HG02852 (cell line): ENCODE data around the gene C1orf210.
A peak's percentile ranks its signal among the peaks of the same experiment; 100 is the strongest.

Experiments used
- ATAC-seq: cut with Tn5 transposase; IDR thresholded peaks from one replicate; pipeline ENCODE4 v1.9.1; 2021; ENCODE audit warnings: mild to moderate bottlenecking, moderate library complexity; ENCODE audit not compliant: unreplicated experiment

Gene C1orf210

DNA sequence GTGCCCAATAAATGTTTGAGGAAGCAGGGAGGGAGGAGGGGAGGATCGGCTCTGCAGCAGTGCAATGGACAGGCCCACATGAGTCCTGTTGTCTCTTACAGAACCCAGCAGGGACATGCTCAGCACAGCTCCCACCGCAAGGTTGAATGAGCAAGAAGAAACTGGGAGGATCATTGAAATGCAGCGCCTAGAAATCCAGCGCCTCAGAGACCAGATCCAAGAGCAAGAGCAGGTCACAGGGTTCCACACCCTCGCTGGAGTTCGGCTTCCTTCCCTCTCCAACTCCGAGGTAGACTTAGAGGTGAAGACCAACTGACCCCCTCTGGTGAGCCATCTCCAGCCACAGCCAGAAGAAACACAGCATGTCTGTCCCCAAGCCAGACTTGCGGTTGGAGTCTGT, 31.5 kb downstream of the C1orf210 start:
- no peak for ATAC-seq

DNA sequence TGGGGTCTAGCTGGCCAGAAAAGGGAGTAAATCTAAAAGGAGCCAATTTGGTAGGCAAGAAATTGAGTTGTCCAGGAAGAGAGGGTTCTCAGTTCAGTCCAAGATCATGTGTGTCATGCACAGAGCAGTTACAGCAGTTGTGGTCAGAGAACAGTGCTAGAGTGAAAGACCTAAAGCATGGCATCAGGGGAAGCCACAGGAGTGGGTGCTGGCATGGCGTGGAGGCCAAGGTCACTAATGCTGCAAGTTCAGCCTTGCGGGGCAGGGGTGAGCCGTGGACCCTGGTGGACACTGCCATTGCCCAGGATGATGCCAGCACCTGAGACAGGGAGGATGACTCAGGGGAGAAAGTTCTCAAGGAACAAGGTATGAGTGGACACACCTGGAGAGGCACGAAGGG, 32.2 kb downstream of the C1orf210 start:
- no peak for ATAC-seq

DNA sequence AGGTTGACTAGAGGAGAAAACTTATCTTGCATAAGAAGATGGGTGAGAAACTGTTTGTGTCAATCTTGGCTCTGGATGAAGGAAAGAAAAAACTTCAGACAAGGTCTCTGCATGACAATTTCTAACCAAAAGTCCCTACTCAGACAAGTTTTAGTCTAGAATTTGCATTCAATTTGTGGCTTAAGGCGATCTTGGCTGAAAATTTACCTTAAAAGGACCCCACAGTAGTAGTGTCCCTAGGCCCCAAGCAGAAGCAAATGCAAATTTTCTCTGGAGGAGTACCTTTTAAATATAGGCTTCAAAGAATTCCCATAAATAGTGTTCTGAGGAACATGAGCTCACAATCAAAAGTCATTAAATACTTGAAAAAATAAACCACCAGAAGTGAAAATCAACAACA, 33.2 kb downstream of the C1orf210 start:
- ATAC-seq: no peak

DNA sequence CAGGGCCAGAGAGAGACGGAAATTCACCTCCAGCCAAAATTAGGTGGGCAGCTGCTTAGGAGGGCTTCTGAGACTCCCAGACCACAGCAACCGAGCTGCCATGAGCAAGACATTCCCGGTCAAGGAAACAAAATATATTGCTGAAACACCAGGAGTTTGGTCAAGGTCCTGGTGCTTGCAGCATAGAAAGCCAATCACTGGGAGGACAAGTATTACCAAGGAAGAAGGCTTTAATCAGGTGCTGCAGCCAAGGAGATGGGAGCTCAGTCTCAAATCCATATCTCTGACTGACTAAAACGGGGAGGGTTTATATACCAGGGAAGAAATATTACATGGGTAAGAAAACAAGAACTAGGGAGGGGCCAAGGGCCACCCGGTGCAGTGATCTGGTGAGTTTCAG, 34.4 kb downstream of the C1orf210 start:
- ATAC-seq: no peak

DNA sequence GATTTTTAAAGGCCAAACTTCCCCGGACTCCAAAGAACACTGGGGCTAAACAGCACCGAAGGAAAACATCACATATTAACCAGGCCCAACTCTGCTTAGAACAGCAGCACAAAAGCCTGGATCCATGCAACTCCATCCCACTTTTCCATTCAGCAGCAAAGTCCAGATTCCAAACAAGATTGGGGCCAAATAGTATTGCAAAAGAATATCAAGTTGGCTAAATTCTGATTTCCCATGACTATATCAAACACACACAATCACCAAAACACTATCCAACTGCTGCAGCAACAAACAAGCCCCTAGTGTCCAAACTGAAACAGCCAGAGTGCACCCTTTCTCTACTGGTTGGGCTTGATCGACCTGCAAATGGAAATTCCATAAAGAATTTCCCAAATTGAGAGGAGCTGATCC, 35.0 kb downstream of the C1orf210 start:
- no peak for ATAC-seq

DNA sequence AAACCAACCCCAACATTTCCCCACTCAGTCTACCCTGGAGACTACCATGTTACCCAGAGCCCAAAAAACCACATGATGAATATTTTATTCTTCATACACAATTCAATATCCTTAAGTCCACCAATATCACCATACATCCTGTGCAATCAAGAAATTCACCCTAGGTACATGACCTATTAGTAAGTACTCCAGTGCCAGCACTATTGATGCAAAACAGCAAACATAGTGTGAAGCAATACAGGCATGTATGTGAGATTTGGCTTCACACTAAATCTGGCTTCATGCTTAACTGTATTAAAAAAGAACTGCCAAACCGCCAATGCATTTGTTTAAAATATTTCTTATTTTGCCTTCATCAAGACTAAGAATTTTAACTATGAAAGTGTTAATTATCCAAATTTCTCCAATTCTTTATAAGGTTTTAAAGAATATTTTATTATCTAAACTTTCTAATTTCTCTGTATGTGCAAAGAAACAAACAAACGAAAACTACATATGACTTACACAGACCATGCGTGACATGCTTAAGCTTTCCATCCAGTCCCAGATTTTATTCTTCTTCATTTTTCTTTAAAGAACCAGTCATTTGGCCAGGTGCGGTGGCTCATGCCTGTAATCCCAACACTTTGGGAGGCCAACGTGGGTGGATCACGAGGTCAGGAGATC, 38.0 kb downstream of the C1orf210 start:
- no peak for ATAC-seq

DNA sequence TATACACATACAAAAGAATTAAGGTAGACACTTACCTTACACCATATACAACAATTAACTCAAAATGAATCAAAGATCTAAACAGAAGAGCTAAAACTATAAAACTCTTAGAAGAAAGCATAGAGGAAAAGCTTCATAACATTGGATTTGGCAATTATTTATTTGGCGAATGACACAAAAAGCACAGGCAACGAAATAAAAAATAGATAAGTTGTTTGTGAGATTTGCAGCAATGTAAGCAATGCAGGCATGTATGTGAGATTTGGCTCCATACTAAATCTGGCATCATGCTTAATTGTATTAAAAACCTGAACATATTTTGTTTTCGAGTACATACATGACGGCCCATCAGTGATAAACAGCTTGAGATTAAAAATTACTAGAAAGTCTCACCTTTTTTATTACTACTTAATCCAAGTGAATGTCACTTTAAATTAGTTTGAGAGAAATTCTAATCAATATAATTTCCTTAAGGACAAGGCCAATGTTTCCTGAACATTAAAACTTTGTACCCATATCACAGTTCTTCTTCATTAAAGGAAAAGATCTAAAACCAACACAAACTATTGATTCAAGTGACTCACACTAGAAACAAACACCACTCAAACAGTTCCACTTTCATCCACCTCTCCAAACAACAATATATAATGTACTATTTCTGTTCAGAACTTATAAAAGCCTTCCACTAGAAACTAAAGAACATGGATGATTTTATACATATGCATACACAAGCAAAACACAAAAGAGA, 38.7 kb downstream of the C1orf210 start:
- no peak for ATAC-seq

DNA sequence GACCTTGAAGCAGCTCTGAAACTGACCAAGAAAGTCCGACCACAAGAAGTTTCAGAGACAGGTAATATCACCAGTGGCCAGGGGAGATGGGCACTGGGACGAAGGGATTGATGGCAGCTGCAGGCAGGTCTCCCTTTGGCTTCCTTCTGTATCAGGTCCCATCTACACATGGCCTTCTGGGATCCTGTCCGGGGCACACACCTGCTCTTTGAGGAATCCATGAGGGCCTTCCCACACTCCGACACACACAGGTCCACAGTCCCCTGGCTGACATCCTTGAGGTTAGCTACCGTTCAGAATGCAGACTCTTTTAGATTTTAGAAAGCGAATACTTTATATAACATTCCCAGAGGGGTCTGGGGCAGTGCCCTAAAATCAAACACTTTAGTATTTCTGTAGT, 42.1 kb downstream of the C1orf210 start:
- ATAC-seq: no peak

DNA sequence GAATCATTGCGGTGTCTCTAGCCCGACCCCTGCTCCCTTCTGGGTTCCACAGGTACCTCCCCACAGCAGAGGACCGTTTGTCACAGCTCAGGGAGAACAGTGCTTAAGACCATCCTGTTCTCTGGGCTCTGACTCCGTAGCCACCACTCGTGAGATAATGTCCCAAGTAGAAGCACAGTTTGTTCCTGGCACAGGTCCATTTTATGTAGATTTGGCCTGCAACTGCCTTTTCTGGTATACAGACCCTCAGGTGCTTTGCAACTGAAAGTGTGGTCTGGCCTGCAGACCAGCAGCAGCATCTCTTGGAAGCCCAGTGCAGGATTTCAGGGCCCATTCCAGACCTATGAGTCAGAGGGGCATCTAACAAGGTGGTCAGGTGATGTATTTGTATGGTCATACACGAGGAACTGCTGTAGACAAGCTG, 44.0 kb downstream of the C1orf210 start:
- ATAC-seq: no peak

DNA sequence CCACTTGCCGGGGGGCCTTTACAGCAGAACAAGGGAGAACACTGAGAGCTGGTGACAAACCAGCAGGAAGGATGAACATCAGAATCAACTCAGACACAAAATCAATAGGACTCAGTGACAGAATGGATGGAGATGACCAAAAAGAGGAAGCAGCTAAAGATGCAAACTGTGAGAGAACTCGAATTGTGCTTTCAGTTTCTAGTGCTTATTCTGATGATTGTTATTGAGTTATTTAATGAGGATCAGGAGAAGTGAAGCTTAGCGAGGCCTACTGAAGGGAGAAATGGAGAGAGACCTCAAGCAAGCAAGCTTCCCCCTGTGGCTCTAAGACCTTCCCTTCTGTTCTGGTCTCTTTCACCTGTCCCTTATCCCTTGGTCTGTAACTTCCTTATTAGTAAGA, 45.9 kb downstream of the C1orf210 start:
- ATAC-seq: peak; percentile 75

DNA sequence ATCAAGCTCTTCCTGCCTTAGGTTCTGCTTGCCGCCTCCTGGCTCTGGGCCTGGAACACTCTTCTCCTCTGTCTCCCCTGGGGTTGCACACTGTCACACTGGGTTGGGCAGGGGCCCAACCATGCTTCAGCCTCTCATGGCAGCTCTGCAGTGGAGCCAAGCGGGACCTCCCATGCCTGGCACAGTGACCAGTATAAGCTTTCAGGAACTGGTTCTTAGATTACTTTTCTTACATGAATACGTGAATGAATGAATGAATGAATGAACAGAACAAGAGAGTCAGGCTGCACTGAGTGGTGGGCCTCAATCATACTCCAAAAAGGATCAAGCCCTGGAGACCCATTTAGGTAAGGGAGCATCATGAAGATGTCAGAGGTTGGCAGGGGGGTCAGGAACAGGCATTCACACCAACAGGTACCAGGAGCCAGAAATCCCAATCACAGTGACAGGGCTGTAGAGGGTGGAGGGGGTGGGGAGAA, 46.4 kb downstream of the C1orf210 start:
- peak; percentile 27 for ATAC-seq

DNA sequence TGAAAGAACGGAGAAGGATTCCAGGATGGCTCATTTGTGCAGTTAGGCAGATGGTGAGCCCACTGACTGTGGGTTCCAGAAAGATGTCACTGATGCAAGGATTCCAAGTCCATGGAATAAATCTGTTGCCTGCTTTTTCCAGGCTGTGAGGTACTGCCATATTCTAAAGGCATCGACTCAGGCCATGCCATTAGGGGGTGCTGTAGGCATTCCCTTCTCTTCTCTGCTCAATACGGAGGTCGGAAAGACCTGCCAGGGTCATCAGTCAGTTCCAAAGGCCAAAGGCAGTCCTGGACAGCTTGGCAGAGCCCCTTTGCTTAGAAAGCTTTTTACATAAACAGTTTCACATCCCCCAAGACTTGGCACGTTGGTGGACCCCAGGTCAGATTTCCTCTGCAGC, 47.3 kb downstream of the C1orf210 start:
- no peak for ATAC-seq

DNA sequence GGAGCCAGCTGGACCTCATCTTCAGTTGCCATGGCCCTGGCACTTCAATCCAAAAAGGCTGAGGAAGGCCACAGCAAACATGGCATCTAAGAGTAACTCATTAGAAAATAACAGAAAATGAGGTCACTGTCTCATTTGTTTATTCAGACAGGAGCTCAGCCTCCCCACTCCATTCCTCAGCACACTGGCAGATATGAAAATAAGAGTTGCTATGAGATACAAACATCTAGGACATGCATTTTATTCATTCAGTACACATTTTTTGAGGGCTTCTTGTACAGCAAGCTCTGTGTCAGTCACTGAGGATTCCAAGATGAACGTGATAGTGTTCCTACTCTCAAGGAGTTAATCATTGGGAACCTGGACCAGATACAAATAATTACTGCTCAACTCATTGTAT, 48.3 kb downstream of the C1orf210 start:
- no peak for ATAC-seq

DNA sequence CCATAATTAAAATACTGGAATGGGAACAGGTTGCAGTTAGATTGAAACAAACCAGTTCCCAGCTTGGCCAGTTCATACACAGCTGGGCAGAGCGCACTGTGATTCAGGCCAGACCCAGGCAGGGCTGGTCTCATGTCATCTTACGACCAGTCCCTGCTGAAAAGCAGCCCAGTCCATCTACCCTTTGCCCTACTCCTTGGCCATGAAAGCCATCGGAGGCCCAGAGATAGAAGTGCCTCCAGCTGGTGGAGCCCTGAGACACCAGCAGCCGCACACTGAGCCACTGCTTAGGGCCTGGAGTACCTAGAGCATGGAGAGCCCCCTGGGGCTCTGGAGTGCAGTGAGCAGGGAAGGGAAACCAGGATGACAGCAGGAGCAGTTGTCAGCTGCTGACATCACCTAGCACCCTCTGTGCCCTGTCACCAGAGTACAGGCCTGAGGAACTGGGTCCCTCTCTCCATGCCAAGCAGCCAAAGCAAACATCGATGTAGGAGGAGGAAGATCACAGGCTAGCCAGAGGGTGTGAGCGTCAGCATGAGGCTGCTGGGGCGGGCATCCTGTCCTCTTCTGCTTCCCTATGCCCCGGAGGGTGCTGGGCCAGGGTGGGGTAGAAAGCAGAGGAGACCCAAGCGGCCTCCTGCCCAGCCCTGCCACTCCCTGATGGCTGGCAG, 49.8 kb downstream of the C1orf210 start:
- ATAC-seq: no peak

DNA sequence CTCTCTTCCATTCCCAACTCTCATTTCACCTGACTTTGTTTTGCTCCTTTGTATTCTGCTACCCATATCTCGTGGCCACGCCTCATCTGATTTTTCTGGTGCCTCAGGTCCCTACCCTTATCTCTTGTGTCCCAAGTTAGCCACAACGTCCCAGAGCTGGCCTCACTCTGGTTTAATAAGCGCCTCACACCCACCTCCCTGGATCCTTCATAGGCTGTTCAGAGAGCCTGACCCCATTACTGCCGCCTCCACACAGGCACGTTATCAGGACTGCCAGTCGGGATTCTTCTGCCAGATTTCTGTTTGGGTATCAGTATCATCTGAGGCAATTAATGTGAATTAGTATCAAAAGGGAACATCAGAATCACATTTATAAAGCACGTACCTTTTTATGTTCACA, 50.3 kb downstream of the C1orf210 start:
- no peak for ATAC-seq

DNA sequence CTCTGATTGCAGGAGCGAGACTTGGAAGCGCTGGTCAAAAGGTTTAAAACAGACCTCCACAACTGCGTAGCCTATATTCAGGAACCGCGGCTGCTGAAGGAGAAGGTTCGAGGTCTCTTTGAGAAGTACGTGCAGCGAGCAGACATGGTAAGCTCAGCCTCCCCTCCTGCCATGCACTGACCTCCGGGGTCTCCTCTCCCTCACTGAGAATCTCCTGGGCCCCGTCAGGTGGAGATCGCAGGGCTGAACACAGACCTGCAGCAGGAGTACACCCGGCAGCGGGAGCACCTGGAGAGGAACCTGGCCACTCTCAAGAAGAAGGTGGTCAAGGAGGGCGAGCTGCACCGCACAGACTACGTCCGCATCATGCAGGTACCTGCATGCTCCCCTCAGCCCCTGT, 51.1 kb downstream of the C1orf210 start:
- ATAC-seq: no peak

DNA sequence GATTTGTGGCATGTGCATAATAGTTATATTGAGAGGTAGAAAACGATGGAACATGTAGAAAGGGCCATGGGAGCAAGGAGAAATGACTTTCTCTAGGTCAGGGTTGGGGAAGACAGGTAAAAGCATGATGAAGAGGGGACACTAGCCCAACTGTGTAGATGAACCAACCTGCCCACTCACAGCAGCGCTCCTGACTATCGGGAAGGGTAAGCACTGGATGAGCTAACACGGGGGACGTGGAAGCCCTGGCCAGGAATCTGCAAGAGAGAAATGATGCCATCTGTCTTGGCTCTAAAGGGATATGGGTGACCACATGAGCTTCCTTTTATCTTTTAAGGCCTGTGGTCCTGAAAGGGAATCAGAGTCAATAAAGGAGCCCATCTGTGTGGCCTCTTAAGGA, 51.8 kb downstream of the C1orf210 start:
- no peak for ATAC-seq

DNA sequence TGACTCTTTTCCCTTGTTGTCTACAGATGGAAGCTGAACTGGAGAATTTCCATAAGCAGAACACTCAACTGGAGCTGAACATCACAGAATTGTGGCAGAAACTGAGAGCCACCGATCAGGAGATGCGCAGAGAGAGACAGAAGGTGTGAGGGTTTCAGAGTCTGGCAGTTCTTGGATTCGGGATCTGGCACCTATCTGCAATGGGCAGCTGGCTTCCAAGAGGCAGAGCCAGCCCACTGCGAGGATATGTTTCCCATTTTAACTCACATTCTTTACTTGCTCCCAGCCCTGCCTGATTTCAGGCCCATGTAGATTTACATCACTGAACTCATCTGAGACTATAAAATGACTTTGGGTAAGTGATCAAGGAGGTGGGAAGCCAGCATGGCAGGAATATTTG, 52.9 kb downstream of the C1orf210 start:
- no peak for ATAC-seq

DNA sequence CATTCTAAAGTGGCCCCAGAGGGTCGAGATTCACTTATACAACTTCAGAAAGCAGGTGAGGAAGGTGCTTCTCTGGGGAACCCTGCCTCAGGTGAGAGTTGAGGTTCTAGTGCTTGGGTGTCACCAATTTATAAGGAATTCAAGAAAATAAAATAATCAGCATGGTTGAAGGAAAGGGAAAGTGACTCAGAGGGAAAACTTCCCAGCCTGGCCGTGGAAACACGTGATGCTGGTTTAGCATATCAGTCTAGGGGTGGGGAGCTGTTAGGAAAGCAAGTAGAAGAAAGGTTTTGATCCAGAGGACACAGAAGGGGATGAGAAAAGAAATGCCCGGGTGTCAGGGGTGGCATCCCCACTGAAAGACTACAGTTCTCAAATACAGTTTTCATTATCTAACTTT, 53.3 kb downstream of the C1orf210 start:
- ATAC-seq: no peak
